NCI-H2227 treated with DMSO at 0.1 percent for 48 hours (cell line): ENCODE measurements around the gene B3GNT3.
"Not testable (repeated sequence)": the region's sequence is repeated elsewhere in the genome, so short reads cannot be mapped to it uniquely, and the experiment has no call there.

Experiments used
- DNase-seq: peaks from one replicate; lab custom pipeline; 2025; lab: John Stamatoyannopoulos, UW

B3GNT3 gene

DNA sequence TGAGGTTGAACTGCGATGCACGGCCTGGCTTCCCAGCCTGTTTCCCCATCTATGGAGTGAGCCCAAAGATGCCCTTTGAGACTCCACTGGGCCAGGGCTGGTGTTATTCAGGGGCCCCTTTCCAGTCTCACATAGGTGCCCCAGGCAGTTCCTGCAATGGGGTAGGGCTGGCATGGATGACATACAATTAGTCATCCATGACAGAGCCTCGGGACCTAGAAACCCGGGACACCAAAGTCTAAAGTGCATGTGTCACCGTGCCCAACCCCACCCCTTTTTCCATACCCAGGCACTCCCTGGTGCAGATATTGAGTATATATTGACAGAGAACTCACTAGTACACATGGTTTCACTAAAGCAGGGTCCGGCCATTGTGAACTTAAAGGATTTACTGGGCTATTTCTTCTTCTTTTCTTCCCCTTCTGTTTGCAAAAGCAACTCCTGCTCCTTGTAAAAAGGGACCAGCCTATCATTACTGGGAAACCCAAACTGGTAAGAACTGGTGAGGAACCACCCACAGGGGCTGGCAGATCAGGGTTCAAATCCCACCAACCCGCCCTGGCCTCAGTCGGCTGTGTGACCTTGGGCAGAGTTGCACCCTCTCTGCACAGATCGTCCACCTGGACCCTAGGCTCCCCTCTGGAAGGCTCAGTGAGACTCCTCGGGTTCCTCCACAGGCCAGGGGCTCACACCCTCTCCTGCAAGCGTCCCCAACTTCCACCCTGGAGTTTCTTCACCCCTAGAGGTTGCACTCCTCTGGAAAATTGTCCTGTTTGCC is 2.7 kb downstream of the B3GNT3 start:
- no peak for DNase-seq

- DNase-seq = not testable (repeated sequence)
Observed at GRCh38 chr19:17798599-17798998, 3.7 kb downstream of the B3GNT3 start.

DNA sequence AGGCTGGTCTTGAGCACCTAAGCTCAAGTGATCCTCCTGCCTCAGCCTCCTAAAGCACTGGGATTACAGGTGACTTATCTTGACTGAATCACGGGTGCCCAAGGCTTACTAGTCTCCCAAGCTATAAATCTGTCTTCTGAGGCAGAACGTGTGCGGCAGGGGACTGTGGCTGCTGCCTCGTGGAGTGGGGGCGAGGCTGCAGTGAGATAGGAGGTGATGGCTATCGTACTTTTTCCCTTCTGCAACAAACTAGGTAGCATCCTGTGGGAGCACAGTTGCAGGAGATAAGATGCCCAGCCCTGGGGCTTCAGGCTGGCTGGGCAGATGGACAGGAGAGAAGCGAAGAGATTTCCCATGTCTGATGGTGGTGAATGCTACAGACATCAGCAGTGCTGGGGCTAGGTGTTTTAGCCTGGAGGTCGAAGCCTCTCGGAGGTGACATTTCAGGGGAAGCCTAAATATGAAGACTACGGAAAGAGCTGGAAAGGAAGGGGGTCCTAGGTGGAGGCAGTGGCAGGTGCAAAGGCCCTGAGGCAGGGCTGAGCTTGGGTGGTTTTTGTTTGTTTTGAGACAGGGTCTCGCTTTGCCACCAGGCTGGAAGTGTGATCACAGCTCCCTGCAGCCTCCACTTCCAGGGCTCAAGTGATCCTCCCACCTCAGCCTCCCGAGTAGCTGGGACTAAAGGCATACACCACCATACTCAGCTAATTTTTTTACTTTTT is 7.4 kb downstream of the B3GNT3 start:
- no peak for DNase-seq

- no peak for DNase-seq
Observed at GRCh38 chr19:17803264-17803896, 8.4 kb downstream of the B3GNT3 start.

GRCh38 chr19:17805427-17805826 is 10.5 kb downstream of the B3GNT3 start:
- DNase-seq = no peak

DNA sequence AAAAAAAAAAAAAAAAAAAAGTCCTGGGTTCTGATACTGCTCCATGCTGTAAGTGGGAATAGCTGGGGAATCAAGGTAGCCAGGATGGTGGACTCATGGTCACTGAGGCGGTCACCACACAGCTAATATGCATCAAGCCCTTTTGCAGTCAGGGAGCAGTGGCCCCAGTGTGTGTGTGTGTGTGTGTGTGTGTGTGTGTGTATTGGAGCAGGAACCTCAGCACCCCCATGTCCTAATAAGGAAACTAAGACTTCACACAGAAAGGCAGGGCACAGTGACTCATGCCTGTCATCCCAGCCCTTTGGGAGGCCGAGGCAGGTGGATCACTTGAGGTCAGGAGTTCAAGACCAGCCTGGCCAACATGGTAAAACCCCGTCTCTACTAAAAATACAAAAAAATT is 12.0 kb downstream of the B3GNT3 start:
- no peak for DNase-seq

- DNase-seq = peak; percentile 7
Observed at GRCh38 chr19:17807731-17808316, 12.9 kb downstream of the B3GNT3 start.

- DNase-seq = no peak
Observed at GRCh38 chr19:17811103-17811502, 16.2 kb downstream of the B3GNT3 start.

DNA sequence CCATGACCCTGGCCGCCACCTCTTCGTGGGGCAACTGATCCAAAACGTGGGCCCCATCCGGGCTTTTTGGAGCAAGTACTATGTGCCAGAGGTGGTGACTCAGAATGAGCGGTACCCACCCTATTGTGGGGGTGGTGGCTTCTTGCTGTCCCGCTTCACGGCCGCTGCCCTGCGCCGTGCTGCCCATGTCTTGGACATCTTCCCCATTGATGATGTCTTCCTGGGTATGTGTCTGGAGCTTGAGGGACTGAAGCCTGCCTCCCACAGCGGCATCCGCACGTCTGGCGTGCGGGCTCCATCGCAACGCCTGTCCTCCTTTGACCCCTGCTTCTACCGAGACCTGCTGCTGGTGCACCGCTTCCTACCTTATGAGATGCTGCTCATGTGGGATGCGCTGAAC is 16.7 kb downstream of the B3GNT3 start:
- DNase-seq = no peak

- DNase-seq = no peak
Observed at GRCh38 chr19:17812099-17812498, 17.2 kb downstream of the B3GNT3 start.

GRCh38 chr19:17817668-17818363 is 22.9 kb downstream of the B3GNT3 start:
- no peak for DNase-seq

- DNase-seq = no peak
Observed at GRCh38 chr19:17821190-17821589, 26.3 kb downstream of the B3GNT3 start, which contains the start of gene INSL3. INSL3 (minus strand) TSS chr19:17821519; CDS start chr19:17821506, 13 bp downstream.

- no peak for DNase-seq
Observed at GRCh38 chr19:17824339-17824738, 29.4 kb downstream of the B3GNT3 start.

GRCh38 chr19:17826508-17827056 is 31.6 kb downstream of the B3GNT3 start:
- DNase-seq = no peak

DNA sequence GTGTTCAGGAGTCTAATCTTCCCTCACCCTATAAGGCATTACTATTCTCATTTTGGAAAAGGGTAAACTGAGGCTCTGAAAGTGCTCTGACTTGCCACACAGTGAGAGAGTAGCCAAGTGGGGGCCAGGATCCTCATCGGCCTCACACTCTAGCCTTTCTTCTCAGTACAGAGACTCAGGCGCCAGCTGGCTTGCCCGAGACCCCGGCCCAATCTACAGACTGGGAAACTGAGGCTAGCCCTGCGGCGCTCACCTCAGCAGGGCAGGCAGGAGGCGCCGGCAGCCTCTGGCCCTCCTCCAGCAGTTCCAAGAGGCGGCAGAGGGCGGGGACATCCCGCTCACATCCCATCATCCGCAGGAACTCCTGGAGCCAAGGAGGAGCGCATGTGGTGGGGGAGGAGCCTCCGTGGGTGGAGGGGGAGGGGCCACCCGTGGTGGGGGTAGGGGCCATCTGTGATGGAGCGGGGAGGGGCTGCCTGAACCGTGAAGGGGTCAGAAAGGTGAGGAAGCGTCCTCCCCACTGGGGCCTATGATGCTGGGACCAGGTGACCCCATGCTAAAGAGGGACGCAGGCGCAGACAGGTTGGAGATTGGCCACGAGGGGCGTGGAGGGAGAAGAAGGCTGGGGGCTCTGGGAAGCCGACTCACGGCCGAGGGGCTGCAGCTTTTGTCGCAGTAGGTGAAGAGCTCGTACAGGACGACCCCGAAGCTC is 35.1 kb downstream of the B3GNT3 start:
- peak; percentile 78 for DNase-seq

GRCh38 chr19:17830567-17831418 is 35.9 kb downstream of the B3GNT3 start:
- peak; percentile 90 for DNase-seq

- no peak for DNase-seq
Observed at GRCh38 chr19:17831419-17831888, 36.5 kb downstream of the B3GNT3 start.

DNA sequence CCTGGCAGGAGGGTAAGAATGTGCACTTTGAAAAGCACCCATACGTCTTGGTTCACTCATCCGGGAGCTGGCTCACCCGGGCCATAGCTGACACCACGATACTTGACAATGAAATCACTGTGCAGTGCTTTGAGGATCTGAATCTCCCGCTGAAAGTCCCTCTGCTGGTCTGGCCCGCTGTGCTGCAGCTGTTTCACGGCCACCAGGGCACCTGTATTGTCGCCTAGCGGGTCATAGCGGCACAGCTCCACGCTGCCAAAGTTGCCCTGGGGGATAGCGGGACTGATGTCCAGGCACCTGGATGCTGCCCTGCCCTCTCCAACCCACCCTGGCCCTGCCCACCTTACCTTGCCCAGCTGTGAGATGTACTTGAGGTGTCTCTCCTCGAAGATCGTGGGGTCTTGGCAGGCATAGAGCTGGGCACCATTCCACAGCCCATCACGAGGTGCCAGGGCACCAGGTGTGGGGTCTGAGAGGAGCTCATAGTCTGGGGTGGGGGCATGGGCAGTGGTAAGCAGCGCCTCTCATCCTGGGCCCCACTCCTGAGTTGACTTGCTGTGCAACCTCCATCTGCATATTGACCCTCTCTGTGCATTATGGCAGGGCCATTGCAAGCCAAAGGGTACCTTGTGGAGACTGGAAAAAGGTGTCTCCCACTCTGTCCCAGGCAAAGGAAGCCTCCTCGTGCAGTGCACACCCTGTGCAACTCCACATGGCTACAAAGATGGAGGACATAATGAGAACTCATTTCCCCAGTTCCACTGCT is 37.7 kb downstream of the B3GNT3 start:
- DNase-seq = no peak
